Activated CD8-positive, alpha-beta memory T cell treated with anti-CD3 and anti-CD28 coated beads, Interleukin-2, amount 50 U/mL, for 24 hours (primary cell): Measurements from ENCODE around the gene POLA2.
"Not testable (repeated sequence)": the region's sequence is repeated elsewhere in the genome, so short reads cannot be mapped to it uniquely, and the experiment has no call there.

Source experiments
- DNase-seq: peaks from one replicate; pipeline ENCODE4 v3.0.0-alpha.2; 2020; ENCODE audit errors: extremely low read depth

POLA2 gene

GRCh38 chr11:65308281-65308891 lies 46.6 kb downstream of the POLA2 start:
- DNase-seq: no peak

DNA sequence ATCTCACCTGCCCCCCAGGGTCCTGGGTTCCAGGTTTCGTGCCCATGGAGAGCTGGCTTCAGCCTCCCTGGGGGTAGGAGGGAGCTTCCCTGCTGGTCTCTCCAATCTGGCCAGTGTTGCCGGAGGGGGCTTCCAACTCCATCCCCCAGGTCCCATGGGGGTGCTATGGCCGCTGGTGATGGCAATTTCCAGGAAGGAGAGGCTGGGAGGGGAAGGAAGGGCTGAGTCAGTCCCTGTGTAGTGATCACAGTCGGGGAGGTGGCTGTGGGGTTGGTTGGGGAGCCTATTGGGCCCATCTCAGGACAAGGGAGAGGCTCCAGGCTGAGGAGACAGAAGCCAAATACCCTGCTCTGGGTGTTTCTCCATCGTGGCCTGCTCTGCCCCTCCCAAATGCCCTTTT lies 47.2 kb downstream of the POLA2 start:
- no peak for DNase-seq

- DNase-seq: no peak
Measured at GRCh38 chr11:65310215-65310614, 48.5 kb downstream of the POLA2 start.

DNA sequence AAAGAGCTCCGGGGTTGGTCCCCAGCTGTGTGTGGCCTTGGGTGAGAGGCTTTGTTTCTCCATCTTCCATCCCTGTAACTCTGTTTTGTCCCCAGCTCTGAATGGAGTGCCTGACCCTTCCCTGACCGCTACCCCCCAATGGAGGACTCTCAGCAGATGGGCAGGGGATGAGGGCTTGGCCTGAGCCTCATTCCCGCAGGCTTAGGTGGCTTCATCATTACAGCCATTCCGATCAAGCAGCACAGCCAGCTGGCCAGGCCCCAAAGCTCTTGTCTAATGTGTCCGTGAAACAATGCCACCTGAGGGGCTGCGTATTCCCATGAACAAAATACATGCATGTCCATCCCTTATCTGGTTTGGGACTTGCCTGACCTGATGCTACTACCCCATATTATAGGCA lies 49.0 kb downstream of the POLA2 start:
- DNase-seq: no peak

GRCh38 chr11:65311170-65311678 lies 49.5 kb downstream of the POLA2 start:
- DNase-seq: no peak

DNA sequence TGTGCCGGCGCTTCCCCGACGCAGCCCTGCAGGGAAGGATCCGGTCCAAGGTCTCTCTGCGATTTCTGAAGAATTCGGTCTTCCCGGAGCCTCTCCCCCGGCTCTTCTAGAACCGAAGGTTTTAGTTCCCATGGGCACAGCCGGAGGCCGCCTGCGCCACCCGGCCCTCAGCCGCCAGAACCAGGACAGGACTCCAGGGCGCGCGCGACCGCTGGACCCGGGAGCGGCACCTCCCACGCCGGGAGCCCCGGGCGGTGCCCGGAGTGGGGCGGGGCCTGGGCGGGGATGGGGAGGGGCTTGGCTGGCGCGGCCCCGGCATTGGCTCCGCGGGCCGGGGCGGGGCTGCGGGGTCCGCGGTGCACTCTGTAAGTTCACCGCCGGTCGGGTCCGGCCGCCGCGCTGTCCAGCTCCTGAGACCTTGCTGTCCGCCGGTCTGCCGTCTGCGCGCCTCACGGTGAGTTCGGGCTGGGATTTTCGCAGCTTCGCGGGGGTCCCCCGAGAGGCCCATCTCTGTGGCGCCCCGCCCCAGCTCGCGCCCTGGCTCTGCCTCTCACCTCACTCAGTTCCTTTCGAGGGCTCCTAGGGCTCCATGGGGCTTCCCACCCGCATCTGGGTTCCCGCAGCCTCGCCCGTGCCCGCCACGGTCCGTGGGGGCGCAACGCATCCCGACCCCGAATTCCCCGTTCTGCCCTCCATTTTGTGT lies 52.9 kb downstream of the POLA2 start, which contains the start of gene CDC42EP2:
CDC42EP2 (plus strand) TSS at position 366 of the 703 bp plus-strand sequence. CDS start 6,033 bp downstream, outside the sequence.
- DNase-seq: peak; percentile 15

DNA sequence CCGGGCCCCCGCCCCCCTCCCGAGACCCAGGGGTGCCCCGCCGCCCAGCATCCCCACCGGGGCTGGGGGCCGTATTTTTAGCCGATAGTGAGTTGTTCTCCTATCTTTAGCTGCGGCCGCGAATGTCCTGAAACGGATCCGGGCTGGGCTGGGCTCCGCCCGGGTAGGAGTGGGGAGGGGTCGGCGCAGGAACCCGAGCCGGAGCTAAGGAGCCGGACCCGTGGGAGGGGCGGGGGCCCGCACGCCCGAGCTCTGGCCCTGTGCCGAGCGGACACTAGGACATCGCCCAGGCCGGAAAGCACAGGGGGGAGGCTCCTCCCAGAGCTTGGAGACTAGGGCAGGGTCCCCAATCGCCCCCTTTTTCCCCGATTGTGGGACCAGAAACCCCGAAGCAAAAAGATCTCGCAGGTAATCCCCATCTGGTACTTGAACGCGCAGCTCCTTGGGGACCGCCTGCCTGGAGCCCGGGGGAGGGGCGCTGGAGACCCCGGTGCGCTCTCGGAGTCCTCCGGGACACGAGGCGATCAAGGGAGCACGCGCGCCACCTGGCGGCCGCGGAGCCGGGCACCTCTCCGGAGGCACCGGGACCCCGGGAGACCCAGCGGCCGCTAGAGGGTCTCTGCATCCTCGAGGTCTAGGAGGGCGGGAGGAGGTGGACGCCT lies 53.6 kb downstream of the POLA2 start:
- peak; percentile 54 for DNase-seq

DNA sequence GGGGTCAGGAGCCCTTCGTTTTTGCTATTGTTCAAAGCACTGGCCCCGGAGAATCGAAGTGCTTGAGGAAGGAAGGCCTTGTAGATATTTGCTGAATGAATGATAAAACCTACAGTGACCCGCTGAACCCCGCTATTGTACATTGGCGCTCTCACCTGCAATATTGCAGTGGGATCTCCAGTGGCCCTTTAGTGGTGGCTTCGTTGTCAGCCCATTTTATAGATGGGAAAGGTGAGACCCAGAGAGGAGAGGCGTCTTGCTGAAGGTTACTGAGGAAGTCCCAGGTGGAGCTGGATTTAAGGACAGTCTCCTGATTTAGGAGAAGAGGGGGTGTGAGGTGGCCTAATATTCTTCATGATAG lies 54.1 kb downstream of the POLA2 start:
- no peak for DNase-seq

GRCh38 chr11:65316227-65317024 lies 54.7 kb downstream of the POLA2 start:
- DNase-seq: no peak

DNA sequence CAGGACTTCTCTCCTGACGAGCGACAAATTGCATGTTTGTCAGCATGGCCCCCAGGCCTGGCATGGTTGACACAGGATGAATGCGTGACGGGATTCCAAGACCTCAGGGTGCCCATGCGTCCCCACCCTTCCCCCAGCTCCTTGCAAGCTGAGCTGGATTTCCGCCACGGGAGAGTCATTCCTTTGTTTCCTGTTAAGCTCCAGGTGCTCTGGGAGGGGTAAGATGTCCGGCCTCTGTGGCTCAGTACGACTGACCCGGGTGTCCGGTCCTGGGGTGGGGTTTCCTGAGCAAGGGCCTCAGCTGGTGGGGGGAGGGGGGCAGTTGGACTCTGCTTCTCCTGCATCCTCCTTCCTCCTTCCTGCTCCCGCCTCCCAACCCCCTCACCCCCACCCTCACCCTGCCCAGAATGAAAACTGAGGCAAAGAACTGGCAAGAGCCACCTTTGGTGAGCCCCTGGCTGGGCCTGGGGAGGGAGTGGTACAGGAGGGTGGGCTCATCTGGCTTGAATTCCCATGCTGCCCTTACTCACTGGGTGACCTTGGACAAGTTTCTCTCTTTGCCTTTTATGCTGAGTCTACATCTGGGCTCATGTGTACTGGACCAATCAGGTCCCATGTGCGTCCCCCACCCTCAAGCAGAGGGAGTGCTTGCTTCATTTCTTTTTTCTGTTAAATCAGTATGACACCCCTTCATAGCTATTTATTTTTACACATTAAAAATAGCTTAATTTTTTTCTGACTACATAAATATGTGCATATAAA lies 55.4 kb downstream of the POLA2 start:
- no peak for DNase-seq

DNA sequence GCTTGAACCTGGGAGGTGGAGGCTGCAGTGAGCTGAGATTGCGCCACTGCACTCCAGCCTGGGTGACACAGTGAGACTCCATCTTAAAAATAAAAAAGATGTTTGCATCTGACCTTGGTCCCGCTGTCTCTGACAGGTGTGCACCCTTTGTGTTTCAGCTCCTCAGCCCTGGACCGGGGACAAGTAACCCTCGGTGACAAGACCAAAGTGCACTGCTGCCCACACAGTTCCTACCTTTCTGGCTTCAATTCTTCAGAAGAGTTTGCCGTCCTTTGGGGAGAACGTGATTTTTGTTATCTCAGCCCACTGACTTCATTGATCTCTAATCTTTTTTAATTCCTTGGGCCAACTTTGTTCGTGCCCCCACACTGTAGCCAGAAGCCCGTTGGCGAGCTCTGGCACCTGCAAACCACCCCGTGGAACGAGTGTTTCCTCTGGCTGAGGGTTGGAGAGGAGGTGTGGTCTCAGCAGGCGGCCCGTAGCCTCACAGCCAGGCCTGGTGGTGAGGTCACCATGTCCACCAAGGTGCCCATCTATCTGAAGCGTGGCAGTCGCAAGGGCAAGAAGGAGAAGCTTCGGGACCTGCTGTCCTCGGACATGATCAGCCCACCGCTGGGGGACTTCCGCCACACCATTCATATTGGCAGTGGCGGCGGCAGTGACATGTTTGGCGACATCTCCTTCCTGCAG lies 58.8 kb downstream of the POLA2 start:
- no peak for DNase-seq

DNA sequence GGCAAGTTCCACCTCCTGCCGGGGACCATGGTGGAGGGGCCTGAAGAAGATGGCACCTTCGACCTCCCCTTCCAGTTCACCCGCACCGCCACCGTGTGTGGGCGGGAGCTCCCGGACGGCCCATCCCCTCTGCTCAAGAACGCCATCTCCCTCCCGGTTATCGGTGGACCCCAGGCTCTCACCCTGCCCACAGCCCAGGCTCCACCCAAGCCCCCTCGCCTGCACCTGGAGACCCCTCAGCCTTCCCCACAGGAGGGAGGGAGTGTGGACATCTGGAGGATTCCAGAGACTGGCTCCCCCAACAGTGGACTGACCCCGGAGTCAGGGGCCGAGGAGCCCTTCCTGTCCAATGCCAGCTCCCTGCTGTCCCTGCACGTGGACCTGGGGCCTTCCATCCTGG lies 59.3 kb downstream of the POLA2 start:
- DNase-seq: no peak

GRCh38 chr11:65321828-65322485 lies 60.2 kb downstream of the POLA2 start:
- DNase-seq: no peak

- DNase-seq: no peak
Measured at GRCh38 chr11:65323813-65324212, 62.1 kb downstream of the POLA2 start.

GRCh38 chr11:65325435-65325834 lies 63.7 kb downstream of the POLA2 start:
- no peak for DNase-seq

DNA sequence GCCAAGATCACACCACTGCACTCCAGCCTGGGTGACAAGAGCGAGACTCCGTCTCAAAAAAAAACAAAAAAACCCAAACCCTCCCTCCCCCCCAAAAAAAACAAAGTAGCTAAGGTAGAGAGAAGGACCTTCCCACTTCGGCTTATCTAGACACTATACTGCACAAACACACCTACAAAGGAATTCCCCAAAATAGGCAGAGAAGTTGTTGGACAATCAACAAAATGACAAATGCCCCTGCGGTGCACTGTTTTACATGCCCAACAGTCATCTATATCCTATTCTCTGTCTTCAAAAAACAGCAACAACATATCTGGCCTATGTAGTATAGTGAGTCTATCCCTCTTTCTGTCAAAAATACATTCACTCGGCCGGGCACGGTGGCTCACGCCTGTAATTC lies 65.3 kb downstream of the POLA2 start:
- no peak for DNase-seq

DNA sequence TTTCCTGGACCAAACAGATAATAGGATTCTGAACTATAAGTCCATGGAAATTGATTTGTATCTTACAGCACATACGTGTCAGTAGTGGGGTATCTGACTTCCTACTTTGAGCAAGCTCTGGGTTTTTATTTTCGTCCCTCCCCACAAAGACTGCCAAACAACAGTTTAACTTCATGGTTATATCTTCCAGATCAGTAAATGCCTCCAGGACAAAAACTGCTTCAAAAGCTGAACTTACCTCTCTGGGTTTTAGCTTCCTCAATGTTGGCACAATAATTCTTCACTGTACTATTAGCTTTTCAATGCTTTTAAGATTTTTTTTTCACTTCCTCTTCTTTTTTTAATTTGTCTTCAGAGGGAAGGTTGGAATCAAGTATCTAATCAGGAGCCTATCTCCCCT lies 67.7 kb downstream of the POLA2 start:
- DNase-seq: no peak

DNA sequence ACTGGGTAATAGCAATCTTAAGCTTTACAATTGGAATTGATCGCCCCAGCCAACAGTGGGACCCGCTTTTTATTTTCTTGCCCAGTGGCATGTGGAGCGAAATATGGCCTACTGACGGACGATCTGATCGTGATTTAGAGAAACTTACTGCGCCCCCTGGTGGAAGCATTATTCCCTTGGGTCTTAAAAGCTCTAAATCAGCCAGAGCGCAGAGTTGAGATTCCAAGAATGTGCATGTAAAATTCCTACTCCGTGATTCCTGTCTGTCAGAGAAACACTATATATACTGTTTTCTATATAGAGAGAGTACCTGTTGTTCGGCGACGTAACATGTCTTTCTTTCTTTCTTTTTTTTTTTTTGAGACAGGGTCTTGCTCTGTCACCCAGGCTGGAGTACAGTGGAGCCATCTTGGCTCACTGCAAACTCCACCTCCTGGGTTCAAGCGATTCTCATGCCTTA lies 68.2 kb downstream of the POLA2 start:
- DNase-seq: peak; percentile 81

DNA sequence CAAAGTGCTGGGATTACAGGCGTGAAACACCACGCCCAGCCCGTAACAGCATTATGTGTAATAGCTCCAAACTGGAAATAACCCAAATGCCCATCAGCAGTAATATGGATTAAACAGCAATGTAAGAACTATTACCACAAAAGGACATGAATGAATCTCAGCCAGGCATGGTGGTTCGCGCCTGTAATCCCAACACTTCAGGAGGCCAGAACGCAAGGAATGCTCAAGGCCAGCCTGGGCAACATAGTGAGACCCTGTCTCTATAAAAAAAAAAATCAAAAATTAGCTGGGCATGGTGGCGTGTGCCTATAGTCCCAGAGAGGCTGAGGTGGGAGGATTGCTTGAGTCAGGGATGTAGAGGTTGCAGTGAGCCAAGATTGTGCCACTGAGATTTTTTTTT lies 68.8 kb downstream of the POLA2 start:
- no peak for DNase-seq

DNA sequence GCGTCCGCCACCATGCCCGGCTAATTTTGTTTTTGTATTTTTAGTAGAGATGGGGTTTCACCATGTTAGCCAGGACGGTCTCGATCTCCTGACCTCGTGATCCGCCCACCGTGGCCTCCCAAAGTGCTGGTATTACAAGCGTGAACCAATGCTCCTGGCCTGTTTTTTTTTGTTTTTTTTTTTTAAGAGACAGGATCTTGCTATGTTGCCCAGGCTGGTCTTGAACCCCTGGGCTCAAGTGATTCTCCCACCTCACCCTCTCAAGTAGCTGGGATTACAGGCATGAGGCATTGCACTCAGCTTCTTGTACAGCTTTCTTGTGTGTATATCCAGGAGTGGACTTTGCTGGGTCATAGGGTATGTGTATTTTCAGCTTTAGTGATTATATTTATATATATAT lies 70.8 kb downstream of the POLA2 start:
- DNase-seq: not testable (repeated sequence)
